ENCODE results near the gene MYZAP. TPM values are rescaled to one million over a fixed set of nuclear protein-coding genes. Genes with fewer than 3 reads are reported as not detected.

The MYZAP gene
- total and polyA plus RNA-seq, 2 experiments from 2014 or later, result 1.0 to 1.5 TPM

DNA sequence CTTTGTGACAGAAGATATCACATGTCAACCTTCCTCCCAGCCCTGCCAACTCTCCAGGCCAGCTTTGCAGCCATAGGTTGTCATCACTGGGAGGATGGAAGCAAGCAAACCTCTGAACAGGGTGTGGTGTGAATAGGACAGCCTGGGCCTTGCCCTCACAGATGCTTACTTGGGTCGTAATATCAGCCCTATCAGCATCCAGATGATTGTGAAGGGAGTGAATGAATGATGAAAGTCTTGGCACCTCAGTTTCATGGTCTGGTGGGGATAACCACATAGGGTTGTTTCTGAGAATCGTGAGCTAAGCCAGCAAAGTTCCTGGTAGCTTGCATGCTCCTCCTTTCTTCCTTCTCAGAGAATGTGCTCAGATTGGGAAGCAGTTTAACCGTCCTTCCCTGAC is 59.7 kb downstream of the MYZAP start (continued):
- no peak for TF ChIP-seq ETS1 (IDR thresholded peaks at IDR 0.05)
- TF ChIP-seq POLR2AphosphoS5 (IDR thresholded peaks at IDR 0.05; ENCODE audit: low read depth), result no peak
- no peak for TF ChIP-seq STAT1 (IDR thresholded peaks at IDR 0.05; ENCODE audit: unreplicated experiment)
- TF ChIP-seq ZNF331 (CRISPR knock-in tag; IDR thresholded peaks at IDR 0.05; ENCODE audit: low read depth), result no peak

DNA sequence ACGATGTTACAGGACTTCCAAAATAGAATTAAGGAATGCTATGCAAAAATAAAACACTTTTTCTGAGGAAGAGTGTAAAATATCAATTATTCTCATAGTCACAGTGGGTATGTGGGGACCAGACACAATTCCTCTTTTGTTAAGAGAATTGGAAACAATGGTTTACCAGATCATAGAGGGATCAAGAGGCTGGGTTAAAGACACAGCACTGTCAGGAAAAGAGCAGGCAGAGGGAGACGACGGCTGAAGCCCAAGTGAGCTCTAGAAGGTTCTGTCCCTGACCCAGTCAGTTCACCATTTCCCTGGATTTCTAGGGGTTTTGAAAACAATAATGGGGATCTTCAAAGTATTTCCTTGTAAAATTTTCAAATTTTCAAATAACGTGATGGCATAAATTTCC is 60.8 kb downstream of the MYZAP start:
- Histone ChIP-seq H4K20me1 (replicated peaks; ENCODE audit: insufficient read depth) (no peaks in the 10 kb centered on the region), H3K36me3 (ENCODE audit: insufficient read depth) (no peaks in the 10 kb centered on the region), H3K27ac (ENCODE audit: low read depth) (no peak overlapping the region), H3K27me3 (ENCODE audit: insufficient read depth) (no peaks in the 10 kb centered on the region), H3K4me3 (no peak overlapping the region), H3K79me2 (replicated peaks; ENCODE audit: insufficient read depth) (no peaks in the 10 kb centered on the region), H3K4me2 (no peak overlapping the region), H3K9me2 (ENCODE audit: insufficient read depth) (no peaks in the 10 kb centered on the region), H2AFZ (no peak overlapping the region), H3K4me1 (ENCODE audit: insufficient read depth) (no peaks in the 10 kb centered on the region), H3F3A (replicated peaks; ENCODE audit: low read depth) (no peaks in the 10 kb centered on the region)
- Mint-ChIP-seq H3K4me3 (no peak overlapping the region), H3K27ac (no peak overlapping the region), H3K36me3 (ENCODE audit: low read depth) (no peaks in the 10 kb centered on the region), H3K27me3 (ENCODE audit: insufficient read depth, low read depth, poor library complexity) (no peaks in the 10 kb centered on the region), H3K4me1 (no peaks in the 10 kb centered on the region), H3K9me3 (no peaks in the 10 kb centered on the region)
- ATAC-seq (no peak), DNase-seq (ENCODE audit: low spot score) (no peak)
- TF ChIP-seq CREB1 (CRISPR knock-in tag; IDR thresholded peaks at IDR 0.05; ENCODE audit: low read depth) (no peak), EZH2phosphoT487 (IDR thresholded peaks at IDR 0.05; ENCODE audit: unreplicated experiment) (no peak), ETS1 (IDR thresholded peaks at IDR 0.05) (no peak), ZNF331 (CRISPR knock-in tag; IDR thresholded peaks at IDR 0.05; ENCODE audit: low read depth) (no peak), EZH2 (IDR thresholded peaks at IDR 0.05; ENCODE audit: low read depth, unreplicated experiment) (no peak), ZNF114 (CRISPR knock-in tag; IDR thresholded peaks at IDR 0.05) (no peak), JUNB (IDR thresholded peaks at IDR 0.05; ENCODE audit: unreplicated experiment) (no peak), STAT1 (IDR thresholded peaks at IDR 0.05; ENCODE audit: unreplicated experiment) (no peak), CTCF (conservative IDR thresholded peaks at IDR 0.05; ENCODE audit: low read depth in 2 of 2) (no peak), POLR2AphosphoS5 (IDR thresholded peaks at IDR 0.05; ENCODE audit: low read depth) (no peak), NANOG (IDR thresholded peaks at IDR 0.05; ENCODE audit: borderline replicate concordance) (no peak)
- TF ChIP-seq, protein P1, sequence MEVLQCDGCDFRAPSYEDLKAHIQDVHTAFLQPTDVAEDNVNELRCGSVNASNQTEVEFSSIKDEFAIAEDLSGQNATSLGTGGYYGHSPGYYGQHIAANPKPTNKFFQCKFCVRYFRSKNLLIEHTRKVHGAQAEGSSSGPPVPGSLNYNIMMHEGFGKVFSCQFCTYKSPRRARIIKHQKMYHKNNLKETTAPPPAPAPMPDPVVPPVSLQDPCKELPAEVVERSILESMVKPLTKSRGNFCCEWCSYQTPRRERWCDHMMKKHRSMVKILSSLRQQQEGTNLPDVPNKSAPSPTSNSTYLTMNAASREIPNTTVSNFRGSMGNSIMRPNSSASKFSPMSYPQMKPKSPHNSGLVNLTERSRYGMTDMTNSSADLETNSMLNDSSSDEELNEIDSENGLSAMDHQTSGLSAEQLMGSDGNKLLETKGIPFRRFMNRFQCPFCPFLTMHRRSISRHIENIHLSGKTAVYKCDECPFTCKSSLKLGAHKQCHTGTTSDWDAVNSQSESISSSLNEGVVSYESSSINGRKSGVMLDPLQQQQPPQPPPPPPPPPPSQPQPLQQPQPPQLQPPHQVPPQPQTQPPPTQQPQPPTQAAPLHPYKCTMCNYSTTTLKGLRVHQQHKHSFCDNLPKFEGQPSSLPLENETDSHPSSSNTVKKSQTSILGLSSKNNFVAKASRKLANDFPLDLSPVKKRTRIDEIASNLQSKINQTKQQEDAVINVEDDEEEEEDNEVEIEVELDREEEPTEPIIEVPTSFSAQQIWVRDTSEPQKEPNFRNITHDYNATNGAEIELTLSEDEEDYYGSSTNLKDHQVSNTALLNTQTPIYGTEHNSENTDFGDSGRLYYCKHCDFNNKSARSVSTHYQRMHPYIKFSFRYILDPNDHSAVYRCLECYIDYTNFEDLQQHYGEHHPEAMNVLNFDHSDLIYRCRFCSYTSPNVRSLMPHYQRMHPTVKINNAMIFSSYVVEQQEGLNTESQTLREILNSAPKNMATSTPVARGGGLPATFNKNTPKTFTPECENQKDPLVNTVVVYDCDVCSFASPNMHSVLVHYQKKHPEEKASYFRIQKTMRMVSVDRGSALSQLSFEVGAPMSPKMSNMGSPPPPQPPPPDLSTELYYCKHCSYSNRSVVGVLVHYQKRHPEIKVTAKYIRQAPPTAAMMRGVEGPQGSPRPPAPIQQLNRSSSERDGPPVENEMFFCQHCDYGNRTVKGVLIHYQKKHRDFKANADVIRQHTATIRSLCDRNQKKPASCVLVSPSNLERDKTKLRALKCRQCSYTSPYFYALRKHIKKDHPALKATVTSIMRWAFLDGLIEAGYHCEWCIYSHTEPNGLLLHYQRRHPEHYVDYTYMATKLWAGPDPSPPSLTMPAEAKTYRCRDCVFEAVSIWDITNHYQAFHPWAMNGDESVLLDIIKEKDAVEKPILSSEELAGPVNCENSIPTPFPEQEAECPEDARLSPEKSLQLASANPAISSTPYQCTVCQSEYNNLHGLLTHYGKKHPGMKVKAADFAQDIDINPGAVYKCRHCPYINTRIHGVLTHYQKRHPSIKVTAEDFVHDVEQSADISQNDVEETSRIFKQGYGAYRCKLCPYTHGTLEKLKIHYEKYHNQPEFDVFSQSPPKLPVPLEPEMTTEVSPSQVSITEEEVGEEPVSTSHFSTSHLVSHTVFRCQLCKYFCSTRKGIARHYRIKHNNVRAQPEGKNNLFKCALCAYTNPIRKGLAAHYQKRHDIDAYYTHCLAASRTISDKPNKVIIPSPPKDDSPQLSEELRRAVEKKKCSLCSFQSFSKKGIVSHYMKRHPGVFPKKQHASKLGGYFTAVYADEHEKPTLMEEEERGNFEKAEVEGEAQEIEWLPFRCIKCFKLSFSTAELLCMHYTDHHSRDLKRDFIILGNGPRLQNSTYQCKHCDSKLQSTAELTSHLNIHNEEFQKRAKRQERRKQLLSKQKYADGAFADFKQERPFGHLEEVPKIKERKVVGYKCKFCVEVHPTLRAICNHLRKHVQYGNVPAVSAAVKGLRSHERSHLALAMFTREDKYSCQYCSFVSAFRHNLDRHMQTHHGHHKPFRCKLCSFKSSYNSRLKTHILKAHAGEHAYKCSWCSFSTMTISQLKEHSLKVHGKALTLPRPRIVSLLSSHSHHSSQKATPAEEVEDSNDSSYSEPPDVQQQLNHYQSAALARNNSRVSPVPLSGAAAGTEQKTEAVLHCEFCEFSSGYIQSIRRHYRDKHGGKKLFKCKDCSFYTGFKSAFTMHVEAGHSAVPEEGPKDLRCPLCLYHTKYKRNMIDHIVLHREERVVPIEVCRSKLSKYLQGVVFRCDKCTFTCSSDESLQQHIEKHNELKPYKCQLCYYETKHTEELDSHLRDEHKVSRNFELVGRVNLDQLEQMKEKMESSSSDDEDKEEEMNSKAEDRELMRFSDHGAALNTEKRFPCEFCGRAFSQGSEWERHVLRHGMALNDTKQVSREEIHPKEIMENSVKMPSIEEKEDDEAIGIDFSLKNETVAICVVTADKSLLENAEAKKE (CRISPR knock-in tag; IDR thresholded peaks at IDR 0.05), result no peak
